ENCODE data around the gene SYDE2.
"Not testable (repeated sequence)": the region's sequence is repeated elsewhere in the genome, so short reads cannot be mapped to it uniquely, and the experiment has no call there.

The SYDE2 gene

GRCh38 chr1:85168884-85169283 lies 31.9 kb downstream of the SYDE2 start:
- no peak for DNase-seq

- no peak for DNase-seq
These were observed 34.5 kb downstream of the SYDE2 start for GRCh38 chr1:85166351-85166750.

- no peak for DNase-seq
These were observed 41.9 kb downstream of the SYDE2 start for GRCh38 chr1:85158910-85159309.

- no peak for DNase-seq
These were observed 43.4 kb downstream of the SYDE2 start for GRCh38 chr1:85157436-85157835.

- no peak for DNase-seq
These were observed 47.5 kb downstream of the SYDE2 start for GRCh38 chr1:85153149-85153891.

- DNase-seq = no peak
These were observed 49.4 kb downstream of the SYDE2 start for GRCh38 chr1:85151446-85151845.

GRCh38 chr1:85149805-85150204 lies 51.0 kb downstream of the SYDE2 start:
- DNase-seq = no peak

GRCh38 chr1:85148524-85149250 lies 52.1 kb downstream of the SYDE2 start:
- DNase-seq = no peak

- no peak for DNase-seq
These were observed 53.9 kb downstream of the SYDE2 start for GRCh38 chr1:85146972-85147359.

GRCh38 chr1:85146298-85146971 lies 54.4 kb downstream of the SYDE2 start:
- not testable (repeated sequence) for DNase-seq

GRCh38 chr1:85144351-85144750 lies 56.5 kb downstream of the SYDE2 start:
- no peak for DNase-seq

GRCh38 chr1:85142753-85143152 lies 58.1 kb downstream of the SYDE2 start:
- no peak for DNase-seq

- not testable (repeated sequence) for DNase-seq
These were observed 62.4 kb downstream of the SYDE2 start for GRCh38 chr1:85138439-85138838.

- peak; percentile 72 for DNase-seq
These were observed 63.2 kb downstream of the SYDE2 start for GRCh38 chr1:85137660-85138059.

GRCh38 chr1:85135392-85135798 lies 65.4 kb downstream of the SYDE2 start:
- DNase-seq = peak; percentile 10

GRCh38 chr1:85134583-85135391 lies 66.0 kb downstream of the SYDE2 start:
- no peak for DNase-seq

GRCh38 chr1:85133565-85134159 lies 67.2 kb downstream of the SYDE2 start:
- no peak for DNase-seq

- DNase-seq = no peak
These were observed 68.6 kb downstream of the SYDE2 start for GRCh38 chr1:85132078-85132720.

GRCh38 chr1:85128316-85128715 lies 72.5 kb downstream of the SYDE2 start:
- no peak for DNase-seq

GRCh38 chr1:85125891-85126290 lies 74.9 kb downstream of the SYDE2 start:
- no peak for DNase-seq

- peak; percentile 52 for DNase-seq
These were observed 76.7 kb downstream of the SYDE2 start for GRCh38 chr1:85124091-85124490.

GRCh38 chr1:85122169-85122568 lies 78.6 kb downstream of the SYDE2 start:
- no peak for DNase-seq
